Measurements from ENCODE around the gene GRHPR. TPM values are rescaled to one million over a fixed set of nuclear protein-coding genes. Genes with fewer than 3 reads are reported as not detected.

The GRHPR gene
- polyA plus RNA-seq, 1 donor from 2014 or later: 128 TPM

DNA sequence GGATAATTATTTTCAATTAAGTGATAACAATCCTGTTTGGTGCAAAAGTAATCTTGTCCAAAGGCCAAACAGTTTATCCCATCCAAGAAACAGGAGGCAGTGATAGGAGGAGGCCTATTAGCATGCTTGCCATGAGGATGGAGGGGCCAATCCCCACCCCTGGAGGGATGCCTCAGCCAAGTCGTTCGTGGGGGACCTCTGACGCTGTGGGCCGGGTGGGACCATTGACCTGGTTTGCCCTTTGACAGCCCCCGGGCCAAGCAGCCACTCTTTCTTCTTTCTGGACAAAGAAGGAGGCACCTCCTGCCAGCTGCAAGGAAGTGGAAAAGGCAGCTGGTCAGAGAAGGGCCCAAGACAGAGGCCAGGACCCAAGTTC is 39.5 kb upstream of the GRHPR start:
- Histone ChIP-seq H3K27me3 (ENCODE audit: insufficient read depth, low read depth, low read length) (no peaks in the 10 kb centered on the region), H3K79me2 (replicated peaks; ENCODE audit: insufficient read depth, low read length) (no peaks in the 10 kb centered on the region), H3K9me3 (ENCODE audit: low read length) (no peaks in the 10 kb centered on the region), H3K9me2 (ENCODE audit: insufficient read depth, low read length) (no peaks in the 10 kb centered on the region), H3K9ac (ENCODE audit: low read length) (no peak overlapping the region), H3K36me3 (ENCODE audit: insufficient read depth, low read length) (no peaks in the 10 kb centered on the region), H2AFZ (ENCODE audit: low read depth, low read length) (no peak overlapping the region), H3K4me2 (ENCODE audit: low read length) (no peak overlapping the region), H4K20me1 (ENCODE audit: insufficient read depth) (no peaks in the 10 kb centered on the region), H3K27ac (ENCODE audit: low read length) (no peak overlapping the region), H3K4me3 (ENCODE audit: low read length) (no peak overlapping the region), H3F3A (ENCODE audit: insufficient read depth, low read length, poor library complexity, severe bottlenecking) (no peaks in the 10 kb centered on the region)
- TF ChIP-seq EP300 (conservative IDR thresholded peaks at IDR 0.05; ENCODE audit: poor library complexity, severe bottlenecking) (no peak), EZH2 (IDR thresholded peaks at IDR 0.05; ENCODE audit: borderline replicate concordance, insufficient read depth, low read length, poor library complexity, severe bottlenecking) (no peak), MXI1 (conservative IDR thresholded peaks at IDR 0.05; ENCODE audit: poor library complexity, severe bottlenecking) (no peak), TAF1 (IDR thresholded peaks at IDR 0.05; ENCODE audit: low read depth) (no peak), SMC3 (conservative IDR thresholded peaks at IDR 0.05; ENCODE audit: poor library complexity) (no peak), POLR2AphosphoS5 (IDR thresholded peaks at IDR 0.05) (no peak)
- TF ChIP-seq, protein P1, sequence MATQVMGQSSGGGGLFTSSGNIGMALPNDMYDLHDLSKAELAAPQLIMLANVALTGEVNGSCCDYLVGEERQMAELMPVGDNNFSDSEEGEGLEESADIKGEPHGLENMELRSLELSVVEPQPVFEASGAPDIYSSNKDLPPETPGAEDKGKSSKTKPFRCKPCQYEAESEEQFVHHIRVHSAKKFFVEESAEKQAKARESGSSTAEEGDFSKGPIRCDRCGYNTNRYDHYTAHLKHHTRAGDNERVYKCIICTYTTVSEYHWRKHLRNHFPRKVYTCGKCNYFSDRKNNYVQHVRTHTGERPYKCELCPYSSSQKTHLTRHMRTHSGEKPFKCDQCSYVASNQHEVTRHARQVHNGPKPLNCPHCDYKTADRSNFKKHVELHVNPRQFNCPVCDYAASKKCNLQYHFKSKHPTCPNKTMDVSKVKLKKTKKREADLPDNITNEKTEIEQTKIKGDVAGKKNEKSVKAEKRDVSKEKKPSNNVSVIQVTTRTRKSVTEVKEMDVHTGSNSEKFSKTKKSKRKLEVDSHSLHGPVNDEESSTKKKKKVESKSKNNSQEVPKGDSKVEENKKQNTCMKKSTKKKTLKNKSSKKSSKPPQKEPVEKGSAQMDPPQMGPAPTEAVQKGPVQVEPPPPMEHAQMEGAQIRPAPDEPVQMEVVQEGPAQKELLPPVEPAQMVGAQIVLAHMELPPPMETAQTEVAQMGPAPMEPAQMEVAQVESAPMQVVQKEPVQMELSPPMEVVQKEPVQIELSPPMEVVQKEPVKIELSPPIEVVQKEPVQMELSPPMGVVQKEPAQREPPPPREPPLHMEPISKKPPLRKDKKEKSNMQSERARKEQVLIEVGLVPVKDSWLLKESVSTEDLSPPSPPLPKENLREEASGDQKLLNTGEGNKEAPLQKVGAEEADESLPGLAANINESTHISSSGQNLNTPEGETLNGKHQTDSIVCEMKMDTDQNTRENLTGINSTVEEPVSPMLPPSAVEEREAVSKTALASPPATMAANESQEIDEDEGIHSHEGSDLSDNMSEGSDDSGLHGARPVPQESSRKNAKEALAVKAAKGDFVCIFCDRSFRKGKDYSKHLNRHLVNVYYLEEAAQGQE (IDR thresholded peaks at IDR 0.05; ENCODE audit: borderline replicate concordance): no peak
- TF ChIP-seq, protein P2, sequence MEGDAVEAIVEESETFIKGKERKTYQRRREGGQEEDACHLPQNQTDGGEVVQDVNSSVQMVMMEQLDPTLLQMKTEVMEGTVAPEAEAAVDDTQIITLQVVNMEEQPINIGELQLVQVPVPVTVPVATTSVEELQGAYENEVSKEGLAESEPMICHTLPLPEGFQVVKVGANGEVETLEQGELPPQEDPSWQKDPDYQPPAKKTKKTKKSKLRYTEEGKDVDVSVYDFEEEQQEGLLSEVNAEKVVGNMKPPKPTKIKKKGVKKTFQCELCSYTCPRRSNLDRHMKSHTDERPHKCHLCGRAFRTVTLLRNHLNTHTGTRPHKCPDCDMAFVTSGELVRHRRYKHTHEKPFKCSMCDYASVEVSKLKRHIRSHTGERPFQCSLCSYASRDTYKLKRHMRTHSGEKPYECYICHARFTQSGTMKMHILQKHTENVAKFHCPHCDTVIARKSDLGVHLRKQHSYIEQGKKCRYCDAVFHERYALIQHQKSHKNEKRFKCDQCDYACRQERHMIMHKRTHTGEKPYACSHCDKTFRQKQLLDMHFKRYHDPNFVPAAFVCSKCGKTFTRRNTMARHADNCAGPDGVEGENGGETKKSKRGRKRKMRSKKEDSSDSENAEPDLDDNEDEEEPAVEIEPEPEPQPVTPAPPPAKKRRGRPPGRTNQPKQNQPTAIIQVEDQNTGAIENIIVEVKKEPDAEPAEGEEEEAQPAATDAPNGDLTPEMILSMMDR (IDR thresholded peaks at IDR 0.05; ENCODE audit: poor library complexity, severe bottlenecking): no peak

DNA sequence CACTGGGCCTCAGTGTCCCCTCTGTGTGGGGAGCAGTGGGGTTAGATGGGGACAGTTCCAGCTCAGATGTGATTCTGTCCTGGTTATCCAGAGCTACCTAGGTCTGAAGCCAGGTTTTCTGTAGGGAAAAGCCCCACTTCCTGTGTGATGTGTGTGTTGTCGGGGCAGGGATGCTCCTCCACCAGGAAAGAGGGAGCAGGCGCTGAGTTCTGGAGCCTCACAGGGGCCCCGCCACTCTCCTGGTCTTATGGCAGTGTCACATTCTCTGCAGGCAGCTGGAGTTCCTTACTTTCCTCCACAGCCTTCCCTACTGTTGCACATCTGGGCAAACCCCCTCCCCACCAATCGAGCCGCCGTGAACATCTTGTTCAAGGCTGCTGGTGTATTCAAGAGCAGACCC is 39.1 kb upstream of the GRHPR start:
- no peaks in the 10 kb centered on the region for H3K27me3 ChIP-seq (ENCODE audit: insufficient read depth, low read depth, low read length)
- H3K4me2 ChIP-seq (ENCODE audit: low read length): no peak overlapping the region
- H3K9me3 ChIP-seq (ENCODE audit: low read length): no peaks in the 10 kb centered on the region

More for the DNA sequence above, 39.1 kb upstream of the GRHPR start:
- no peaks in the 10 kb centered on the region for H4K20me1 ChIP-seq (ENCODE audit: insufficient read depth)
- H3K36me3 ChIP-seq (ENCODE audit: insufficient read depth, low read length): no peaks in the 10 kb centered on the region
- no peaks in the 10 kb centered on the region for H3F3A ChIP-seq (ENCODE audit: insufficient read depth, low read length, poor library complexity, severe bottlenecking)
- H3K9me2 ChIP-seq (ENCODE audit: insufficient read depth, low read length): no peaks in the 10 kb centered on the region
- no peak overlapping the region for H3K9ac ChIP-seq (ENCODE audit: low read length)
- H3K27ac ChIP-seq (ENCODE audit: low read length): no peak overlapping the region
- H3K79me2 ChIP-seq (replicated peaks; ENCODE audit: insufficient read depth, low read length): no peaks in the 10 kb centered on the region
- H2AFZ ChIP-seq (ENCODE audit: low read depth, low read length): no peak overlapping the region
- TF ChIP-seq, protein P2 (IDR thresholded peaks at IDR 0.05; ENCODE audit: poor library complexity, severe bottlenecking): no peak
- TF ChIP-seq MXI1 (conservative IDR thresholded peaks at IDR 0.05; ENCODE audit: poor library complexity, severe bottlenecking) (no peak), TAF1 (IDR thresholded peaks at IDR 0.05; ENCODE audit: low read depth) (no peak), EZH2 (IDR thresholded peaks at IDR 0.05; ENCODE audit: borderline replicate concordance, insufficient read depth, low read length, poor library complexity, severe bottlenecking) (no peak), RAD21 (conservative IDR thresholded peaks at IDR 0.05) (no peak), SMC3 (conservative IDR thresholded peaks at IDR 0.05; ENCODE audit: poor library complexity) (no peak), POLR2AphosphoS5 (IDR thresholded peaks at IDR 0.05) (no peak)
- TF ChIP-seq, protein P1 (IDR thresholded peaks at IDR 0.05; ENCODE audit: borderline replicate concordance): no peak
- H3K4me3 ChIP-seq (ENCODE audit: low read length): no peak overlapping the region
